Mucosa of descending colon (tissue), 3 donors: ENCODE measurements around the gene CCDC12. TPM values are rescaled to one million over a fixed set of nuclear protein-coding genes. Genes with fewer than 3 reads are reported as not detected.
A peak's percentile ranks its signal among the peaks of the same experiment; 100 is the strongest.

Source experiments
- ATAC-seq: fragments of 200-7000 bp; cut with Tn5 transposase; one replicate; pipeline ENCODE4 v1.9.1; 2020; ENCODE audit warnings: mild to moderate bottlenecking, moderate library complexity
- DNase-seq, 3 donors: peaks; one replicate each; pipeline ENCODE4 v3.0.0-alpha.2; 2020
- H3K36me3 ChIP-seq: fragments of 200-600 bp; one replicate; pipeline ENCODE4 v1.8.0; 2021; ENCODE audit warnings: low read depth, mild to moderate bottlenecking
- H3K4me1 ChIP-seq: fragments of 200-600 bp; one replicate; pipeline ENCODE4 v1.8.0; 2021; ENCODE audit warnings: low read depth, mild to moderate bottlenecking
- H3K4me3 ChIP-seq: fragments of 200-600 bp; one replicate; pipeline ENCODE4 v1.8.0; 2021; ENCODE audit warnings: mild to moderate bottlenecking
- H3K9me3 ChIP-seq: fragments of 200-600 bp; one replicate; pipeline ENCODE4 v1.8.0; 2021; ENCODE audit warnings: mild to moderate bottlenecking
- intact Hi-C, 2 donors: fragments of 100-400 bp; cut with DNase I in 1 of 2; cut with micrococcal nuclease in 1 of 2; formaldehyde crosslinking; loops; one replicate each; pipeline versions ENCODE4 v1.11.0 to v1.11.1; 2022; cut with DNase I, micrococcal nuclease
- total RNA-seq, 3 donors: library from RNA; stranded (reverse); fragmentation: NEBNext Ultra II Directional in 2 of 3; extraction: Animal tissue kit (Norgen Biotek cat#: 25700) in 2 of 3; gene quantifications; one replicate each; pipeline versions ENCODE4 v1.2.1 to v1.2.4, GENCODE V29; 2021 to 2023
- TF ChIP-seq, protein P1 (sequence below): fragments of 200-600 bp; IDR thresholded peaks from one replicate; pipeline ENCODE4 v1.8.0; 2022; ENCODE audit warnings: antibody characterized with exemption, mild to moderate bottlenecking
- donor health status: DM: no; HTN: no; CAD: no; lungs with moderate emphysema.
- donor health status: DM: no; HTN: no; CAD: no.
- donor health status: DM: no; HTN: yes; CAD: no.

The CCDC12 gene
- total RNA-seq, 3 donors from 2014 or later = 40.7 to 59.2 (median 45.0) TPM

DNA sequence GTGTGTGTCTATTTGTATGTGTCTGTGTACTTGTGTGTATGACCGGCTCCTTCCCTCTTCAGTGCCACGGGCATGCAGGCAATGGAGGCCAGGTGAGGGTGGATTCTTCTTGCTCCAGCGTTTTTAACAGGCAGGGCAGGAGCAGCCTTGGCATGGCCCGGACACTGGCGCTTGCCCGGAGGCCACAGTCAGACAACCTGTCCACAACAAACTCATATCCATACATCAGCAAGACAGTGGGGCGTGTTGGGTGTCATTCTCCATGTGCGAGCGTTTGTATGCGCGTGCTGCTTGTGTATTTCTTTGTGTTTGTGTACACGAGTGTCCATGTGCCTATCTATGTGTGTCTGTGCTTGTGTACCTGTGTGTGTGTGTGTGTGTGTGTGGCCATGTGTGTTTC is 69.3 kb downstream of the CCDC12 start:
- no peak overlapping the region for H3K4me3 ChIP-seq
- TF ChIP-seq, protein P1, sequence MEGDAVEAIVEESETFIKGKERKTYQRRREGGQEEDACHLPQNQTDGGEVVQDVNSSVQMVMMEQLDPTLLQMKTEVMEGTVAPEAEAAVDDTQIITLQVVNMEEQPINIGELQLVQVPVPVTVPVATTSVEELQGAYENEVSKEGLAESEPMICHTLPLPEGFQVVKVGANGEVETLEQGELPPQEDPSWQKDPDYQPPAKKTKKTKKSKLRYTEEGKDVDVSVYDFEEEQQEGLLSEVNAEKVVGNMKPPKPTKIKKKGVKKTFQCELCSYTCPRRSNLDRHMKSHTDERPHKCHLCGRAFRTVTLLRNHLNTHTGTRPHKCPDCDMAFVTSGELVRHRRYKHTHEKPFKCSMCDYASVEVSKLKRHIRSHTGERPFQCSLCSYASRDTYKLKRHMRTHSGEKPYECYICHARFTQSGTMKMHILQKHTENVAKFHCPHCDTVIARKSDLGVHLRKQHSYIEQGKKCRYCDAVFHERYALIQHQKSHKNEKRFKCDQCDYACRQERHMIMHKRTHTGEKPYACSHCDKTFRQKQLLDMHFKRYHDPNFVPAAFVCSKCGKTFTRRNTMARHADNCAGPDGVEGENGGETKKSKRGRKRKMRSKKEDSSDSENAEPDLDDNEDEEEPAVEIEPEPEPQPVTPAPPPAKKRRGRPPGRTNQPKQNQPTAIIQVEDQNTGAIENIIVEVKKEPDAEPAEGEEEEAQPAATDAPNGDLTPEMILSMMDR = no peak
- no peaks in the 10 kb centered on the region for H3K36me3 ChIP-seq
- no peaks in the 10 kb centered on the region for H3K9me3 ChIP-seq
- DNase-seq (peak in 1 of 3 donors; percentile 33), ATAC-seq (no peak)
- intact Hi-C loops = loop anchor here in 1 of 2 donors (5.0 kb wide), 1 partner anchor 200 kb away; no protein-coding TSS in a partner anchor
- peaks cover 3% of the 10 kb centered on the region for H3K4me1 ChIP-seq

GRCh38 chr3:46906471-46907058 is 70.0 kb downstream of the CCDC12 start:
- Histone ChIP-seq H3K4me3 (no peak overlapping the region), H3K9me3 (no peaks in the 10 kb centered on the region), H3K4me1 (peaks cover 3% of the 10 kb centered on the region), H3K36me3 (no peaks in the 10 kb centered on the region)
- DNase-seq = peak in 1 of 3 donors; percentile 10
- intact Hi-C loops = loop anchor here in 1 of 2 donors (5.0 kb wide), 1 partner anchor 199 kb away; no protein-coding TSS in a partner anchor
- no peak for ATAC-seq
- TF ChIP-seq, protein P1 = no peak

DNA sequence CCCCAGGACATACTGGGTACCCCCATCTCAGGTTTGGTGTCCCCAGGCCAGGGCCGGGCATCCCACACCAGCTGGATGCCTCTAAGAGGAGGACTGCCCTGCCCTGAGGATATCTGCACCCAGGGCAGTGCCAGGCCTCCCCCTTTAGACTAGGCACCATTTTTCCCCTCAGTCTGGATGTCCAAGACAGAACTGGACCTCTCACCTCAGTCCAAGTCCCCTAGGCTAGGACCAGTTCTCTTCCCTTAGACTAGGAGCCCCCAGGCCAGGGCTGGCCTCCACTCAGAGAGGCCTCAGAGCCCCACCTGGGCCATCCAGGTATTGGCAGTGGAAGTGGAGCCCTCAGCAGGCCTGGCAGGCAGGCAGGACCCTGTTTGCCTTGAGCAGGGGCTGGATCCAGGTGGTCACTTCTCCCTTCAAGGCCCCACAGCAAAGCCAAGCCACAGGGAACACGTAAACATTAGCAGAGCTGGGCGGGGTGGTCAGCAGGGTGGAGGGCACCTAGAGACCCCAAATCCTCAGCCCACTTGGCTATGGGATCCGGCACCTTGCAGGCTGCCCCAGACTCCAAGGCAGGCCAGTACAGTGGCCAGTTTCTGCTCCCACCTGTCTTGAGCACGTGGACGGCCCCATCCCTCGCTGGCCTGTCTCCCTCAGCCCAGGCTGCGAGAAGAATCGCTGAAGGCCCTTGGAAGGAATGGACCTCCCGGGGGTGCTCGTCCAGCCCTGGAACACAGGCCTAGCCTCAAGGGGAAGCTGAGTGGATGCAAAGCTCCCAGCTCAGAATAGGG is 70.7 kb downstream of the CCDC12 start:
- Histone ChIP-seq H3K4me3 (no peak overlapping the region), H3K9me3 (no peaks in the 10 kb centered on the region), H3K4me1 (peaks cover 3% of the 10 kb centered on the region), H3K36me3 (no peaks in the 10 kb centered on the region)
- intact Hi-C loops = loop anchor here in 1 of 2 donors (5.0 kb wide), 1 partner anchor 199 kb away; no protein-coding TSS in a partner anchor
- DNase-seq = peak in 2 of 3 donors; percentile 14 to 38
- TF ChIP-seq, protein P1 = no peak
- no peak for ATAC-seq

GRCh38 chr3:46905213-46905560 is 71.4 kb downstream of the CCDC12 start:
- Histone ChIP-seq H3K36me3 (no peaks in the 10 kb centered on the region), H3K4me3 (no peak overlapping the region), H3K4me1 (peaks cover 3% of the 10 kb centered on the region), H3K9me3 (no peaks in the 10 kb centered on the region)
- TF ChIP-seq, protein P1 = no peak
- DNase-seq = no peak
- no peak for ATAC-seq
- intact Hi-C loops = loop anchor here in 1 of 2 donors (5.0 kb wide), 1 partner anchor 198 kb away; no protein-coding TSS in a partner anchor

GRCh38 chr3:46904303-46905212 is 72.0 kb downstream of the CCDC12 start:
- no peaks in the 10 kb centered on the region for H3K36me3 ChIP-seq
- H3K9me3 ChIP-seq = no peaks in the 10 kb centered on the region
- DNase-seq = peak in 2 of 3 donors; percentile 13 to 41
- TF ChIP-seq, protein P1 = no peak
- ATAC-seq = no peak
- intact Hi-C loops = loop anchor here in 1 of 2 donors (5.0 kb wide), 1 partner anchor 197 kb away; no protein-coding TSS in a partner anchor
- no peak overlapping the region for H3K4me3 ChIP-seq
- H3K4me1 ChIP-seq = peaks cover 3% of the 10 kb centered on the region
